ENCODE measurements around the gene NOL4. TPM values are rescaled to one million over a fixed set of nuclear protein-coding genes. Genes with fewer than 3 reads are reported as not detected.

The NOL4 gene, protein sequence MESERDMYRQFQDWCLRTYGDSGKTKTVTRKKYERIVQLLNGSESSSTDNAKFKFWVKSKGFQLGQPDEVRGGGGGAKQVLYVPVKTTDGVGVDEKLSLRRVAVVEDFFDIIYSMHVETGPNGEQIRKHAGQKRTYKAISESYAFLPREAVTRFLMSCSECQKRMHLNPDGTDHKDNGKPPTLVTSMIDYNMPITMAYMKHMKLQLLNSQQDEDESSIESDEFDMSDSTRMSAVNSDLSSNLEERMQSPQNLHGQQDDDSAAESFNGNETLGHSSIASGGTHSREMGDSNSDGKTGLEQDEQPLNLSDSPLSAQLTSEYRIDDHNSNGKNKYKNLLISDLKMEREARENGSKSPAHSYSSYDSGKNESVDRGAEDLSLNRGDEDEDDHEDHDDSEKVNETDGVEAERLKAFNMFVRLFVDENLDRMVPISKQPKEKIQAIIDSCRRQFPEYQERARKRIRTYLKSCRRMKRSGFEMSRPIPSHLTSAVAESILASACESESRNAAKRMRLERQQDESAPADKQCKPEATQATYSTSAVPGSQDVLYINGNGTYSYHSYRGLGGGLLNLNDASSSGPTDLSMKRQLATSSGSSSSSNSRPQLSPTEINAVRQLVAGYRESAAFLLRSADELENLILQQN
- not detected in 5 replicates for total RNA-seq (2022; extraction: Qiagen RNA extraction; ENCODE audit: low read depth)

DNA sequence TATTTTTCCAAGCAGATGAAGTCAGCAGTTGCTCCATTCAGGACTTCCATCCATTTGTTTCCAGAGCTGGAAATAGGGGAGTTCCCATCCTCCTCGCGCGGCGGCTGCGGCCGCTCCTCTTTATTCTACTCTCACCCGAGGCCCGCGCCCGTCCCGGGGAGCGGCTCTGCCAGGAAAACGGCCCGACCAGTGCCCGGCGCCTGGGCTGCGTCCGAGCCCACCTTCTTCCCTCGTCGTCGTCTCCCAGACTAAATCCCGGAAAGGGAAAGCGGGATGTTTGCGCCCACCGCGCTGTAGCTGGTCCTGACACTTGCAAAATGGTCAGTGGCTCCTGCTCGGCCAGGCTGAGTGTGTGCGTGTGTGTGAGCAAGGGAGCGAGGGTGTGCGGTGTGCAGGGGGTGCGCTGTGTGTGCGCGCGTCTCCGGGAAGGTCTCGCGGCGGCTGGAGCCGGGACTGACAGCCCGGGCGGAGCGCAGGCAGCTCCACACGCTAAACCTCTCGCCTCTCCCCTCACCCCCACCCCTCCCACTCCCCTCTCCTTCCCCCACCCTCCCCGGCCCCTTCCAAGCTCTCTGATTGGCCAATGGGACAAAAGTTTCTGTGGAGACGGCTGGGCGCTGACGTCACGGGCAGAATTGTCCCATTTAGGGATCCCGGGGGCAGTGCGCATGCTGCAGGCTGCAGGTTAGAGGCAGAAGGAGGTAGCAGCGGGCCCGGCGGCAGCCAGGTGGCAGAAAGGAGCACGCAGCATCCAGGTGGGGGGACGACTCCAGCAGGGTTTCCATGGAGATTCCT lies at the start of gene NOL4:
NOL4 (minus strand) TSS at position 491 of the 795 bp plus-strand sequence. CDS start 1,660 bp downstream, outside the sequence.

